H54 (cell line): ENCODE results near the gene NTRK2.
"Not testable (repeated sequence)": the region's sequence is repeated elsewhere in the genome, so short reads cannot be mapped to it uniquely, and the experiment has no call there.

Experiments used
- DNase-seq: peaks from one replicate; pipeline ENCODE4 v3.0.0; 2011; ENCODE audit warnings: low spot score, mixed read lengths; ENCODE audit not compliant: insufficient read length
- FAIRE-seq: peaks from 3 replicates; lab custom pipeline; 2011; peaks lifted over from hg19 to GRCh38; lab: Jason Lieb, UNC
- POLR2A ChIP-seq: IDR thresholded peaks from 2 replicates; pipeline ENCODE4 v1.6.1; 2011; ENCODE audit warnings: low read depth, mild to moderate bottlenecking, low read length

Gene NTRK2

GRCh38 chr9:85056203-85056572, 386.7 kb downstream of the NTRK2 start:
- DNase-seq = no peak
- no peak for FAIRE-seq
- no peak for TF ChIP-seq POLR2A

GRCh38 chr9:85061969-85062368, 392.4 kb downstream of the NTRK2 start:
- FAIRE-seq = no peak
- TF ChIP-seq POLR2A = no peak

GRCh38 chr9:85062385-85063022, 393.0 kb downstream of the NTRK2 start:
- DNase-seq (no peak), FAIRE-seq (no peak)
- TF ChIP-seq POLR2A = no peak

More at GRCh38 chr9:85061969-85062368, 392.4 kb downstream of the NTRK2 start:
- DNase-seq = no peak

GRCh38 chr9:85064811-85065371, 395.4 kb downstream of the NTRK2 start:
- TF ChIP-seq POLR2A = no peak
- DNase-seq (no peak), FAIRE-seq (no peak)

GRCh38 chr9:85067792-85068191, 398.3 kb downstream of the NTRK2 start:
- no peak for TF ChIP-seq POLR2A
- FAIRE-seq (no peak), DNase-seq (no peak)

- FAIRE-seq, DNase-seq: not testable (repeated sequence)
These were observed 399.9 kb downstream of the NTRK2 start for GRCh38 chr9:85069421-85069820.
